Trophoblast cell (in vitro differentiated cells and primary cell): Measurements from ENCODE around the gene TMEM255B.
A peak's percentile ranks its signal among the peaks of the same experiment; 100 is the strongest.

Experiments used
- DNase-seq, 2 donors: peaks; one replicate each; pipeline ENCODE4 v3.0.0-alpha.2; 2016
- H2AFZ ChIP-seq: 2 replicates; pipeline ENCODE4 v1.6.1; 2013; ENCODE audit warnings: low read length, moderate library complexity, mild to moderate bottlenecking; ENCODE audit not compliant: insufficient read depth, poor library complexity
- H2AK5ac ChIP-seq: 2 replicates; pipeline ENCODE4 v1.6.1; 2013; ENCODE audit warnings: mild to moderate bottlenecking, low read length
- H2BK120ac ChIP-seq: 2 replicates; pipeline ENCODE4 v1.6.1; 2013; ENCODE audit warnings: low read length, mild to moderate bottlenecking, moderate library complexity; ENCODE audit not compliant: insufficient read depth, poor library complexity
- H2BK12ac ChIP-seq: 2 replicates; pipeline ENCODE4 v1.6.1; 2013; ENCODE audit warnings: mild to moderate bottlenecking, low read length, moderate library complexity
- H2BK5ac ChIP-seq: 2 replicates; pipeline ENCODE4 v1.6.1; 2013; ENCODE audit warnings: low read length, low read depth, moderate library complexity, mild to moderate bottlenecking; ENCODE audit not compliant: poor library complexity
- H3K14ac ChIP-seq: 2 replicates; pipeline ENCODE4 v1.6.1; 2013; ENCODE audit warnings: mild to moderate bottlenecking, low read length
- H3K18ac ChIP-seq: 2 replicates; pipeline ENCODE4 v1.6.1; 2013; ENCODE audit warnings: mild to moderate bottlenecking, low read length
- H3K23ac ChIP-seq: 2 replicates; pipeline ENCODE4 v1.6.1; 2013; ENCODE audit warnings: low read length
- H3K27ac ChIP-seq: 2 replicates; pipeline ENCODE4 v1.5.1; 2013; ENCODE audit warnings: low read depth, mild to moderate bottlenecking, inconsistent platforms, low read length, moderate library complexity
- H3K27me3 ChIP-seq: 2 replicates; pipeline ENCODE4 v1.6.1; 2013; ENCODE audit warnings: inconsistent platforms, mild to moderate bottlenecking, low read length, moderate library complexity; ENCODE audit not compliant: insufficient read depth
- H3K36me3 ChIP-seq, 2 experiments: 1 replicate in 1 of 2; 2 replicates in 1 of 2; pipeline ENCODE4 v1.6.1; 2013; ENCODE audit warnings: low read length in 2 of 2, mild to moderate bottlenecking in 2 of 2, moderate library complexity in 1 of 2; ENCODE audit not compliant: insufficient read depth in 2 of 2, control insufficient read depth in 1 of 2
- H3K4ac ChIP-seq: 2 replicates; pipeline ENCODE4 v1.6.1; 2013; ENCODE audit warnings: low read depth, mild to moderate bottlenecking, low read length, moderate library complexity
- H3K4me1 ChIP-seq, 2 experiments: 1 replicate in 1 of 2; 2 replicates in 1 of 2; pipeline ENCODE4 v1.6.1; 2013; ENCODE audit warnings: low read length in 2 of 2, mild to moderate bottlenecking in 2 of 2, moderate library complexity in 1 of 2; ENCODE audit not compliant: insufficient read depth in 2 of 2, control insufficient read depth in 1 of 2
- H3K4me2 ChIP-seq: 2 replicates; pipeline ENCODE4 v1.6.1; 2013; ENCODE audit warnings: inconsistent platforms, mild to moderate bottlenecking, low read length, moderate library complexity
- H3K4me3 ChIP-seq: 2 replicates; pipeline ENCODE4 v1.5.1; 2013; ENCODE audit warnings: mild to moderate bottlenecking, low read depth, low read length, inconsistent platforms
- H3K79me1 ChIP-seq: one replicate; pipeline ENCODE4 v1.6.1; 2013; ENCODE audit warnings: low read length
- H3K79me2 ChIP-seq: 2 replicates; pipeline ENCODE4 v1.6.1; 2013; ENCODE audit warnings: low read length, mild to moderate bottlenecking; ENCODE audit not compliant: control insufficient read depth, insufficient read depth, poor library complexity
- H3K9ac ChIP-seq: 2 replicates; pipeline ENCODE4 v1.6.1; 2013; ENCODE audit warnings: mild to moderate bottlenecking, low read length
- H3K9me3 ChIP-seq: 2 replicates; pipeline ENCODE4 v1.6.1; 2013; ENCODE audit warnings: low read depth, mild to moderate bottlenecking, control low read depth, inconsistent platforms, low read length; ENCODE audit not compliant: insufficient read depth
- H4K12ac ChIP-seq: 2 replicates; pipeline ENCODE4 v1.6.1; 2013; ENCODE audit warnings: low read depth, mild to moderate bottlenecking, low read length, moderate library complexity
- H4K8ac ChIP-seq: 2 replicates; pipeline ENCODE4 v1.6.1; 2013; ENCODE audit warnings: low read depth, mild to moderate bottlenecking, low read length, moderate library complexity
- H4K91ac ChIP-seq: one replicate; pipeline ENCODE4 v1.6.1; 2013; ENCODE audit warnings: low read depth, mild to moderate bottlenecking, low read length, moderate library complexity
- WGBS: extraction: QIAGEN DNeasy Blood & Tissue Kit; methylation state at CpG from one replicate; pipeline ENCODE4 v1.1.7; 2013; ENCODE audit warnings: missing lambda C conversion rate; ENCODE audit not compliant: insufficient read length, insufficient coverage; ENCODE audit errors: extremely low coverage; 5-methylcytosine and 5-hydroxymethylcytosine counted together

Gene TMEM255B

GRCh38 chr13:113762075-113762474 is 3.0 kb downstream of the TMEM255B start:
- no peak overlapping the region for H4K91ac ChIP-seq
- H3K4ac ChIP-seq, result no peak overlapping the region
- no peak overlapping the region for H3K14ac ChIP-seq
- H3K18ac ChIP-seq, result no peak overlapping the region
- no CpG with 5 or more reads among the region's 2 CpGs for WGBS
- no peak overlapping the region for H4K8ac ChIP-seq
- peaks cover 4% of the 10 kb centered on the region for H3K79me1 ChIP-seq
- H2AFZ ChIP-seq, result no peak overlapping the region
- no peak overlapping the region for H3K4me2 ChIP-seq
- H3K27me3 ChIP-seq, result no peaks in the 10 kb centered on the region
- H3K79me2 ChIP-seq, result peaks cover 2% of the 10 kb centered on the region
- no peak overlapping the region for H3K9ac ChIP-seq
- peaks cover 0 to 11% of the 10 kb centered on the region in 2 experiments for H3K4me1 ChIP-seq
- DNase-seq, result peak in 1 of 2 donors; percentile 16
- no peak overlapping the region for H3K23ac ChIP-seq
- no peak overlapping the region for H2BK12ac ChIP-seq
- no peak overlapping the region for H3K27ac ChIP-seq
- no peak overlapping the region for H4K12ac ChIP-seq
- H2BK5ac ChIP-seq, result no peak overlapping the region
- no peaks in the 10 kb centered on the region for H3K36me3 ChIP-seq
- H2BK120ac ChIP-seq, result no peak overlapping the region
- no peak overlapping the region for H3K4me3 ChIP-seq
- no peak overlapping the region for H2AK5ac ChIP-seq
- H3K9me3 ChIP-seq, result no peaks in the 10 kb centered on the region

DNA sequence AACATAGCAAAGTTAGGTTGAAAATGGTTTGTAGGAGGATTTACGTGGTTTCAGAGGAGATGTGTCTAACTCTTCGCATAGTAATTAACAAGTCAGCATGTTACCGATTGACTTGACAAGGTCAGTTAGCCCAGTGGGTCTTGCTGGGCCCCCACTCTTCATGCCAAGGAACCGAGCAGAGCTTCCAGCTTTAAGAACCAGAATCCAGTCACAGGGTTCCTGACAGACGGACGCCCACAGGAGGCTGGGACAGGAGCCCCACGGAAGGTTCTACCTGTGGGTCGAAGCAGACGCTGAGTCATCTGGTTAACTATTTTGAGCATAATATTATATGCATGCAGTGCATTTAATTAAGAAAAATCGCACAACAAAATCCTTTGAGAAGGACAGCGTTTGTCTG is 3.5 kb downstream of the TMEM255B start:
- Histone ChIP-seq H3K79me1 (peaks cover 4% of the 10 kb centered on the region), H4K91ac (no peak overlapping the region), H4K12ac (no peak overlapping the region), H3K23ac (no peak overlapping the region), H2BK5ac (no peak overlapping the region), H3K4me1 (peaks cover 0 to 11% of the 10 kb centered on the region in 2 experiments), H3K27ac (no peak overlapping the region), H3K18ac (no peak overlapping the region), H2AK5ac (no peak overlapping the region), H3K79me2 (peaks cover 2% of the 10 kb centered on the region), H3K4me3 (no peak overlapping the region), H3K27me3 (no peaks in the 10 kb centered on the region), H4K8ac (no peak overlapping the region), H3K36me3 (no peaks in the 10 kb centered on the region), H3K9me3 (no peaks in the 10 kb centered on the region), H3K9ac (no peak overlapping the region), H2BK120ac (no peak overlapping the region), H3K4me2 (no peak overlapping the region), H3K14ac (no peak overlapping the region), H3K4ac (no peak overlapping the region), H2BK12ac (no peak overlapping the region), H2AFZ (no peak overlapping the region)
- no peak for DNase-seq
- WGBS, result 100% methylated on average over 1 of the region's 11 CpGs

GRCh38 chr13:113763254-113763653 is 4.2 kb downstream of the TMEM255B start:
- no peak overlapping the region for H2BK120ac ChIP-seq
- no peak overlapping the region for H2BK12ac ChIP-seq
- H3K14ac ChIP-seq, result no peak overlapping the region
- no peaks in the 10 kb centered on the region for H3K9me3 ChIP-seq
- H3K4me3 ChIP-seq, result no peak overlapping the region
- no peak overlapping the region for H4K8ac ChIP-seq
- no peak overlapping the region for H3K18ac ChIP-seq
- H2AFZ ChIP-seq, result no peak overlapping the region
- no peak overlapping the region for H4K91ac ChIP-seq
- no CpG with 5 or more reads among the region's 13 CpGs for WGBS
- H3K4me1 ChIP-seq, result peaks cover 0 to 10% of the 10 kb centered on the region in 2 experiments
- no peak overlapping the region for H4K12ac ChIP-seq
- H2BK5ac ChIP-seq, result no peak overlapping the region
- peaks cover 2% of the 10 kb centered on the region for H3K79me2 ChIP-seq
- H3K27ac ChIP-seq, result no peak overlapping the region
- DNase-seq, result no peak
- no peak overlapping the region for H3K4me2 ChIP-seq
- no peaks in the 10 kb centered on the region for H3K36me3 ChIP-seq
- H2AK5ac ChIP-seq, result no peak overlapping the region
- peaks cover 4% of the 10 kb centered on the region for H3K79me1 ChIP-seq
- H3K9ac ChIP-seq, result no peak overlapping the region
- H3K23ac ChIP-seq, result no peak overlapping the region
- H3K4ac ChIP-seq, result no peak overlapping the region
- no peaks in the 10 kb centered on the region for H3K27me3 ChIP-seq

DNA sequence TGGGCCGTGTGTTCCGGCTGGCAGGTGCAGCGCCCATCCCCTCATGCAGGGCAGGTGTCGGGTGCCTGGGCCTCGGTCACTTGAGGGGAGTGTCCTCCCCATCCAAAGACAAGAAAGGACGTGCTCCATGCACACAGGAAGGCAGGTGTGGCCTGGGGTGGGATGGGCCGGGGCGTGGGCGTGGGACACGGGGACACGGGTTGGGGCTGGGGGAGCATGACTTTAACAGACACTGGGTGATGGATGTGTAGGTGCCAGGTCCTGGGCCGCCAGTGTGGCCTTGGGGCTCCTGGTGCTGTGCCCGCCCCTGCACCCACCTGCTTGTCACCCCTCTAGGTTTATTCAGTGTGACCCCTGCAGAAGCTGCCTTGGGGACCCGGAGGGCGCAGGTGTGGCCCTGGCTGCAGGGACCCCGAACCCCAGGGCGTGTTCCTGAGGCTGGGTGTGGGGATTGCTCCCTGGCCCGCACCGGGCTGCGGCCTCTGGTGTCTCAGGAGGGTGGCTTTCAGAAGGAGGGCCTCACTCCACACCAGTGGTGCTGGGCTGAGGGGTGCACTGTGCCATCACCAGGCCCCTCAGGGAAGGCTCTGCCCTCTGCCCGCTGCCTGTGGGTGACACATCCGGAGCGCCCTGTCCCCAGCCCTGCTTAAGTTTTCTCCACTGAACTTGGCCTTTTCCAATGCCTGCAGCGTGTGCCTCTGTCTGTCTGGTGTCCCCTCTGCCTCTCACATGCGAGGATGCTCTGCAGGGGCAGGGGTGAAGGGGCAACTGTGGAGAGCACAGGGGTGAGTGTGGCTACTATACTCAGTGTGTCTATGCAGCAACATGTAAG is 5.2 kb downstream of the TMEM255B start:
- H2AK5ac ChIP-seq, result no peak overlapping the region
- no peak overlapping the region for H2BK12ac ChIP-seq
- DNase-seq, result no peak
- H4K8ac ChIP-seq, result no peak overlapping the region
- no peak overlapping the region for H3K27ac ChIP-seq
- peak overlapping the region; percentile 23 for H3K4me3 ChIP-seq
- no peak overlapping the region for H2BK120ac ChIP-seq
- no peak overlapping the region for H3K23ac ChIP-seq
- no peaks in the 10 kb centered on the region for H3K79me2 ChIP-seq
- WGBS, result no CpG with 5 or more reads among the region's 25 CpGs
- no peaks in the 10 kb centered on the region for H3K36me3 ChIP-seq
- no peaks in the 10 kb centered on the region for H3K9me3 ChIP-seq
- H2AFZ ChIP-seq, result no peak overlapping the region
- H3K4me2 ChIP-seq, result no peak overlapping the region
- H3K14ac ChIP-seq, result no peak overlapping the region
- peaks cover 0 to 4% of the 10 kb centered on the region in 2 experiments for H3K4me1 ChIP-seq
- no peaks in the 10 kb centered on the region for H3K27me3 ChIP-seq
- no peaks in the 10 kb centered on the region for H3K79me1 ChIP-seq
- H2BK5ac ChIP-seq, result no peak overlapping the region
- H3K4ac ChIP-seq, result no peak overlapping the region
- H4K91ac ChIP-seq, result no peak overlapping the region
- H3K9ac ChIP-seq, result no peak overlapping the region
- no peak overlapping the region for H3K18ac ChIP-seq
- H4K12ac ChIP-seq, result no peak overlapping the region
